BJ (cell line): ENCODE measurements around the gene CYP26A1. TPM values are rescaled to one million over a fixed set of nuclear protein-coding genes. Genes with fewer than 3 reads are reported as not detected.

ENCODE experiments used
- CTCF ChIA-PET: fragments of 350-600 bp; formaldehyde crosslinking; extraction: SDS; loops from one replicate; lab custom pipeline; 2021; ENCODE audit warnings: antibody characterized with exemption, inconsistent platforms; lab: Yijun Ruan, JAX
- POLR2A ChIA-PET: fragments of 300-600 bp; sonication (Branson Sonifier 250); formaldehyde crosslinking; extraction: SDS; loops from one replicate; lab custom pipeline; 2021; ENCODE audit warnings: antibody characterized with exemption; lab: Charles Lee
- DNase-seq: peaks from one replicate; pipeline ENCODE4 v3.0.0-alpha.2; 2011; ENCODE audit warnings: low read depth
- H3K27me3 ChIP-seq: 2 replicates; pipeline ENCODE4 v1.6.0; 2011; ENCODE audit warnings: low read length; ENCODE audit not compliant: control insufficient read depth, insufficient read depth
- H3K36me3 ChIP-seq: 2 replicates; pipeline ENCODE4 v1.5.1; 2011; ENCODE audit warnings: low read length; ENCODE audit not compliant: control insufficient read depth, insufficient read depth
- H3K4me3 ChIP-seq: 2 replicates; pipeline ENCODE4 v1.5.1; 2011; ENCODE audit warnings: low read depth, mild to moderate bottlenecking, control low read depth, low read length
- polyA plus RNA-seq: library from polyadenylated mRNA; depleted of rRNA; stranded (reverse); fragments of >200 nt; gene quantifications from 2 replicates; pipeline ENCODE4 v1.2.3, GENCODE V29; 2011
- TF ChIP-seq, protein P1 (sequence below): IDR thresholded peaks from 2 replicates; pipeline ENCODE4 v1.5.1; 2011; ENCODE audit warnings: low read depth, mild to moderate bottlenecking, control low read depth, inconsistent platforms, low read length, moderate library complexity; ENCODE audit not compliant: insufficient read depth

CYP26A1 gene
- polyA plus RNA-seq, 1 experiment, result 0.06 TPM

DNA sequence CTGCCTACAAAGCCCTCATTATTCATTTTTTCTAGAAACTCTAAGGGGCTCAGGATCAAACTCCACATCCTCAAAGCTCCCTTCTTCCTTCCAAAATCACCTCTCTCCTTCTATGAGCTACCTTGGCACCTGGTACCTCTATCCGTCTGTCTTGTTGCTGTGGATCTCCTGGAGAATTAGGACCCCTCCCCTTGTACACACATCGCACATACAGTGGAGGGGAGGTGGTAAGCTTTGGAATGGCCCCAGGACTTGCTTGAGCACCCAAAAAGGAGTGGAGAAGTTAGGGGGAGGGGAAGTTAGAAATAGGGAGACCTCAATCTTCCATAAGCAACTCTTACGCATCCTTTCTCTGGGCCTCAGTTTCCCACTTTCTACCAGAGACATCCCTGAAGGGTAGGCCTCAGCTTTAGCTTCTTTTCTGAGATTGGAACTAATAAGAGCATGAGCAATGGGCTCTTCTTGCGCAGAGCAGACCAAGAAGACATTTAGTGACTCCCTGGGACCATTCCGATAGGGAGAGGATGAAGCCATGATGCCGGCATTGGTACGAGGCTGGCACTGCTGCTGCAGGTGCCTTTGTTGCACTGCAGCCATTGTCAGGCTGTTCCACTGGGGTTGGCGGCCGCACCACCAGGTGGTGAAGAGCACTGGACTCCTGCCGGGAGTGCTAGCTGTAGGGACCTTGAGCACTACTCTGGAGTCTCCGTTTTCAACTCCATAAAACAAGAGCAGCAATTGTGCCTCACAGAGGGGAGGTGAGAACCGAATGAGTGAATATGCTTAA lies 8.6 kb upstream of the CYP26A1 start:
- CTCF ChIA-PET, result interaction anchor here (0.7 to 8.6 kb wide), 10 partner anchors 13 to 474 kb away, joined by 3 to 73 read pairs (median 4); no protein-coding TSS in a partner anchor

DNA sequence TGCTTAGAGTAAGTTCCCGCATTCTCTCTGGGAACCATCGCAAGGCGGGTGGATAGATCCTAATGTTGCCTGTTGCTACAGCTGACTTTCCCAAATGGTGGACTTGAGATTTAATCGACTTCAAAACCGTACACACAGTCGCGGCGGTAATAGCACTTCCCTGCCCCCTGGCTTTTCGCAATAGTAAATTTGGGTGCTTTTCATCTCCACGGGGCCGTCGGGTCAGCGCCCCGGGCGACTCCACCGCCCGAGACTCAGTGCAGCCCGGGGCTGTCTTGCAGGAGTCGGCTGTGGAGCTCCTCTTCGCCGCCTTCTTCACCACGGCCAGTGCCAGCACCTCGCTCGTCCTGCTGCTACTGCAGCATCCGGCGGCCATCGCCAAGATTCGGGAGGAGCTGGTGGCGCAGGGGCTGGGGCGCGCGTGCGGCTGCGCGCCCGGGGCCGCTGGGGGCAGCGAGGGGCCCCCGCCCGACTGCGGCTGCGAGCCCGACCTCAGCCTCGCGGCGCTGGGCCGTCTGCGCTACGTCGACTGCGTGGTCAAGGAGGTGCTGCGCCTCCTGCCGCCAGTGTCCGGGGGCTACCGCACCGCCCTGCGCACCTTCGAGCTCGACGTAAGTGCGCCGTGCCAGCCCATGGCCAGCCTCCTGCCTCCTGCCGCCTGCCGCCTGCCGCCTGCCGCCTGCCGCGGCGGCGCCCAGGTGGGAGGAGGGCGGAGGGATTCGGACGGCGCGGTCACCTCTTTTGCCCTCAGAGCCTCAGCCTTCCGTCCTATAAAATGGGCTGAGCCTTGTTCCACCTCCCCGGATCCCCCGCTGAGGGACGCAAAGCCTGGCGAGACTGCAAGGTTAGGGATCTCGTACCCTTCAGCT lies 7.8 kb upstream of the CYP26A1 start:
- TF ChIP-seq, protein P1, sequence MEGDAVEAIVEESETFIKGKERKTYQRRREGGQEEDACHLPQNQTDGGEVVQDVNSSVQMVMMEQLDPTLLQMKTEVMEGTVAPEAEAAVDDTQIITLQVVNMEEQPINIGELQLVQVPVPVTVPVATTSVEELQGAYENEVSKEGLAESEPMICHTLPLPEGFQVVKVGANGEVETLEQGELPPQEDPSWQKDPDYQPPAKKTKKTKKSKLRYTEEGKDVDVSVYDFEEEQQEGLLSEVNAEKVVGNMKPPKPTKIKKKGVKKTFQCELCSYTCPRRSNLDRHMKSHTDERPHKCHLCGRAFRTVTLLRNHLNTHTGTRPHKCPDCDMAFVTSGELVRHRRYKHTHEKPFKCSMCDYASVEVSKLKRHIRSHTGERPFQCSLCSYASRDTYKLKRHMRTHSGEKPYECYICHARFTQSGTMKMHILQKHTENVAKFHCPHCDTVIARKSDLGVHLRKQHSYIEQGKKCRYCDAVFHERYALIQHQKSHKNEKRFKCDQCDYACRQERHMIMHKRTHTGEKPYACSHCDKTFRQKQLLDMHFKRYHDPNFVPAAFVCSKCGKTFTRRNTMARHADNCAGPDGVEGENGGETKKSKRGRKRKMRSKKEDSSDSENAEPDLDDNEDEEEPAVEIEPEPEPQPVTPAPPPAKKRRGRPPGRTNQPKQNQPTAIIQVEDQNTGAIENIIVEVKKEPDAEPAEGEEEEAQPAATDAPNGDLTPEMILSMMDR, result no peak
- Histone ChIP-seq H3K4me3 (no peak overlapping the region; the same call in 1 of the 2 replicates), H3K36me3 (no peaks in the 10 kb centered on the region), H3K27me3 (peaks cover 73% of the 10 kb centered on the region)
- DNase-seq, result no peak
- ChIA-PET POLR2A (no interaction called here), CTCF (interaction anchor here (0.7 to 8.6 kb wide), 10 partner anchors 12 to 475 kb away, joined by 3 to 73 read pairs (median 4); no protein-coding TSS in a partner anchor)

More for the DNA sequence above, 8.6 kb upstream of the CYP26A1 start:
- peaks cover 71% of the 10 kb centered on the region for H3K27me3 ChIP-seq
- TF ChIP-seq, protein P1, result no peak
- POLR2A ChIA-PET, result interaction anchor here (0.5 kb wide), 1 partner anchor 551 kb away, joined by 11 read pairs; no protein-coding TSS in a partner anchor
- H3K4me3 ChIP-seq, result no peak overlapping the region
- H3K36me3 ChIP-seq, result no peaks in the 10 kb centered on the region
- DNase-seq, result no peak

DNA sequence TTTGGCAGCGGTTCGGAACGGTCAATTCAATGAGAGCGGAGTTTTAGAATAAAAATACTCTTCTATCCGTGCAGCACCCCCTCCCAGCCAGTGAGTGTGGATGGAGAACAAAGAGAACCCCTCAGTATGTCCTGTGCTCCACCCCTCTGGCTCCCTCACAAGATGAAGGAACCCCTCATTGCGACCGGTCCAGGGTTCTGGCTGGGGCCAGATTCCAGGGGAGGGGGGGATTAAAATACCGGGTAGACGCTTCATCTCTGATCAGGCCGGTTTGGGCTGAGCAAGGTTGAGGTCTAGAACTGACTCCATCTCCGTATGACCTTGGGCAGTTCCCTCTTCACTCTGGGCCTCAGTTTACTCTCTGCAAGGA lies 7.2 kb upstream of the CYP26A1 start:
- ChIA-PET CTCF (interaction anchor here (0.6 to 8.6 kb wide), 9 partner anchors 12 to 476 kb away, joined by 3 to 73 read pairs (median 4); no protein-coding TSS in a partner anchor), POLR2A (no interaction called here)
- H3K27me3 ChIP-seq, result peaks cover 75% of the 10 kb centered on the region

DNA sequence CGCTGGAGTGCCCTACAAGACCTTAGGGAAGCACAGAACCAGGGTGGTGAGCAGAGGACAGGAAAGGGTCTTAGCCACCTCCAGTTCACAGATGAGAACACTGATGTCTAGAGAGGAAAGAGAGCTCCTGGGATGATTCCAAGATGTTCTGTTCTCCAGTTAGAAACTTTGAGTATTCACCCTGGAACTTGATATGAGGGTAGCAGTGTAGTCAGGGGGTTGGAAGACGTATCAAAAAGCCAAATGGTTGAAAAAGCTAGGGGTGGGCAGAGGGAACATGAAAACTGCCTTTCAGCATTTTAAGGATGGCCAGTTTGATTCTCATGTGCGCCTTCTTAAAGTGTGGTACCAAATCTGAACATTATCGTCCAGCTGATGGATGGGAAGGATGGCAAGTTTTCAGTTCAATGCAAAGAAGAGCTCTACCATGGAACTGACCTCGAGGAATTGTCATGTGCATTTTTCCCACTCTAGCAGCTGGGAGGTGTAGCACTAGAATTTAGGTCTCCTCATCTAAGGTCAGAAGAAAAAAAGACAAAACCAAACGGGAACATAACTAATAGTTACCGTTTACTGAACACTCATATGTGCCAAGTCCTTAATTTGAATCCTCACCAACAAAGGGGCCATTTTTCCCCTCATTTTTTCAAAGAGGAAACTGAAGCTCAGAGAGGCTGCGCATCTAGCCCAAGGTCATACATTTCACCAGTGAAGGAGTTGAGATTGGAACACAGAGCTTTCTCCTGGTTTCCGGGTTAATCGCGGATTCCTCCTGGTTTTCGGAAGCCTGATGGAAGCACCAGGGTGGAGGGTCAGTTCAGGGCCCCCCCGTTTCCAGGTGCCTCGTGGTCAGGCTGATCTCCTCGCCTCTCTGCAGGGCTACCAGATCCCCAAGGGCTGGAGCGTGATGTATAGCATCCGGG lies 6.0 kb upstream of the CYP26A1 start:
- peaks cover 83% of the 10 kb centered on the region for H3K27me3 ChIP-seq

More for the DNA sequence above, 7.2 kb upstream of the CYP26A1 start:
- TF ChIP-seq, protein P1, result no peak
- Histone ChIP-seq H3K36me3 (no peaks in the 10 kb centered on the region), H3K4me3 (no peak overlapping the region)
- DNase-seq, result no peak

More for the DNA sequence above, 6.0 kb upstream of the CYP26A1 start:
- CTCF ChIA-PET, result interaction anchor here (1.2 to 8.6 kb wide), 5 partner anchors 10 to 285 kb away, joined by 3 to 73 read pairs (median 3); no protein-coding TSS in a partner anchor
- no peaks in the 10 kb centered on the region for H3K36me3 ChIP-seq
- no peak overlapping the region for H3K4me3 ChIP-seq
- POLR2A ChIA-PET, result no interaction called here
- no peak for DNase-seq
- TF ChIP-seq, protein P1, result no peak
